ENCODE results near the gene SEC14L6.
"Not testable (repeated sequence)": the region's sequence is repeated elsewhere in the genome, so short reads cannot be mapped to it uniquely, and the experiment has no call there.

Gene SEC14L6

GRCh38 chr22:30564045-30564760 lies 17.7 kb upstream of the SEC14L6 start:
- H2BK15ac ChIP-seq (ENCODE audit: low read depth, poor library complexity, severe bottlenecking), result no peak overlapping the region
- no peak overlapping the region for H3K27ac ChIP-seq (ENCODE audit: low read length, poor library complexity, severe bottlenecking)
- no peaks in the 10 kb centered on the region for H3K36me3 ChIP-seq (ENCODE audit: control insufficient read depth in 1 of 2, insufficient read depth in 2 of 2, low read depth in 1 of 2, low read length in 2 of 2)
- H4K91ac ChIP-seq (ENCODE audit: low read length), result no peak overlapping the region
- no peak overlapping the region for H3K23ac ChIP-seq (ENCODE audit: low read length in 2 of 2)
- H3K14ac ChIP-seq (ENCODE audit: low read length in 2 of 2), result no peak overlapping the region
- no peak overlapping the region for H4K8ac ChIP-seq (ENCODE audit: low read length)
- H3K18ac ChIP-seq (ENCODE audit: low read depth in 1 of 2, low read length in 2 of 2), result no peak overlapping the region
- H2AFZ ChIP-seq (ENCODE audit: low read depth, low read length), result no peak overlapping the region
- H3K27me3 ChIP-seq (ENCODE audit: control insufficient read depth in 1 of 2, insufficient read depth in 1 of 2, low read length in 2 of 2), result peaks cover 0 to 63% of the 10 kb centered on the region in 2 experiments
- peaks cover 45% of the 10 kb centered on the region for H3K4me1 ChIP-seq (ENCODE audit: control insufficient read depth, insufficient read depth, low read depth, low read length)
- no peak overlapping the region for H2BK120ac ChIP-seq (ENCODE audit: low read depth, low read length)
- no peak overlapping the region for H3K4me3 ChIP-seq (ENCODE audit: insufficient read depth in 1 of 2, low read depth in 1 of 2, low read length in 2 of 2)
- H2BK12ac ChIP-seq (ENCODE audit: low read length in 2 of 2), result no peak overlapping the region
- no peaks in the 10 kb centered on the region for H3K9me3 ChIP-seq (ENCODE audit: control insufficient read depth, low read length)
- DNase-seq, result no peak
- H2AK5ac ChIP-seq (ENCODE audit: low read length, severe bottlenecking), result no peak overlapping the region
- no peak overlapping the region for H3K4ac ChIP-seq (ENCODE audit: low read depth in 1 of 2, low read length in 2 of 2)
- no peak overlapping the region for H3K4me2 ChIP-seq (ENCODE audit: low read length, poor library complexity, severe bottlenecking)
- no peak overlapping the region for H2BK5ac ChIP-seq (ENCODE audit: low read depth, low read length, poor library complexity, severe bottlenecking)
- H3K79me1 ChIP-seq (replicated peaks; ENCODE audit: low read length, poor library complexity, severe bottlenecking), result peaks cover 19% of the 10 kb centered on the region
- WGBS, result 85% methylated on average over 8 of the region's 8 CpGs
- no peak overlapping the region for H3K9ac ChIP-seq (ENCODE audit: low read length)

DNA sequence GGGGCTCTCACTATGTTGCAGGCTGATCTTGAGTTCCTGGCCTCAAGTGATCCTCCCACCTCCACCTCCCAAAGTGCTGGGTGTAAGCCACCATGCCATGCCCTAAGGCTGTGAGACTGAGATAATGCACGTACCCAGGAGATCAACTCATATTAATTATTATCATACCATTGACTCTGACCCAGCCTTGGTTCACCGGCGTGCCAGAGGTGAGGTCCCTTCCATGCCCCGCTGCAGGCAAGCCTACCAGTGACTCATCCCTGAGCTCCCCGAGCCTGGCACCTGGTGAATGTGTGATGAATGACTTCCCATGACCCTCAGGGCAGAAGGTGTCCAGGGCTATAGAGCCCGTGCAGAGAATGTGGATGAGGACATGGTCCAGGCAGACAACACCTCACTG lies 15.8 kb upstream of the SEC14L6 start:
- H3K36me3 ChIP-seq (ENCODE audit: control insufficient read depth in 1 of 2, insufficient read depth in 2 of 2, low read depth in 1 of 2, low read length in 2 of 2), result peaks cover 0 to 7% of the 10 kb centered on the region in 2 experiments
- no peak overlapping the region for H3K18ac ChIP-seq (ENCODE audit: low read depth in 1 of 2, low read length in 2 of 2)
- no peak overlapping the region for H4K91ac ChIP-seq (ENCODE audit: low read length)
- no peak overlapping the region for H3K4ac ChIP-seq (ENCODE audit: low read depth in 1 of 2, low read length in 2 of 2)
- H3K9me3 ChIP-seq (ENCODE audit: control insufficient read depth, low read length), result no peaks in the 10 kb centered on the region
- peaks cover 46% of the 10 kb centered on the region for H3K4me1 ChIP-seq (ENCODE audit: control insufficient read depth, insufficient read depth, low read depth, low read length)
- WGBS, result 77% methylated on average over 6 of the region's 6 CpGs
- no peak for DNase-seq
- H3K27ac ChIP-seq (ENCODE audit: low read length, poor library complexity, severe bottlenecking), result no peak overlapping the region
- peaks cover 17% of the 10 kb centered on the region for H3K79me1 ChIP-seq (replicated peaks; ENCODE audit: low read length, poor library complexity, severe bottlenecking)
- no peak overlapping the region for H2BK12ac ChIP-seq (ENCODE audit: low read length in 2 of 2)
- H2BK15ac ChIP-seq (ENCODE audit: low read depth, poor library complexity, severe bottlenecking), result no peak overlapping the region
- H3K9ac ChIP-seq (ENCODE audit: low read length), result no peak overlapping the region
- peaks cover 0 to 49% of the 10 kb centered on the region in 2 experiments for H3K27me3 ChIP-seq (ENCODE audit: control insufficient read depth in 1 of 2, insufficient read depth in 1 of 2, low read length in 2 of 2)
- no peak overlapping the region for H2BK5ac ChIP-seq (ENCODE audit: low read depth, low read length, poor library complexity, severe bottlenecking)
- H2AFZ ChIP-seq (ENCODE audit: low read depth, low read length), result no peak overlapping the region
- no peak overlapping the region for H2BK120ac ChIP-seq (ENCODE audit: low read depth, low read length)
- H3K14ac ChIP-seq (ENCODE audit: low read length in 2 of 2), result no peak overlapping the region
- H3K4me3 ChIP-seq (ENCODE audit: insufficient read depth in 1 of 2, low read depth in 1 of 2, low read length in 2 of 2), result no peak overlapping the region
- no peak overlapping the region for H3K23ac ChIP-seq (ENCODE audit: low read length in 2 of 2)
- no peak overlapping the region for H3K4me2 ChIP-seq (ENCODE audit: low read length, poor library complexity, severe bottlenecking)
- peak overlapping the region; percentile 10 for H2AK5ac ChIP-seq (ENCODE audit: low read length, severe bottlenecking)
- no peak overlapping the region for H4K8ac ChIP-seq (ENCODE audit: low read length)

DNA sequence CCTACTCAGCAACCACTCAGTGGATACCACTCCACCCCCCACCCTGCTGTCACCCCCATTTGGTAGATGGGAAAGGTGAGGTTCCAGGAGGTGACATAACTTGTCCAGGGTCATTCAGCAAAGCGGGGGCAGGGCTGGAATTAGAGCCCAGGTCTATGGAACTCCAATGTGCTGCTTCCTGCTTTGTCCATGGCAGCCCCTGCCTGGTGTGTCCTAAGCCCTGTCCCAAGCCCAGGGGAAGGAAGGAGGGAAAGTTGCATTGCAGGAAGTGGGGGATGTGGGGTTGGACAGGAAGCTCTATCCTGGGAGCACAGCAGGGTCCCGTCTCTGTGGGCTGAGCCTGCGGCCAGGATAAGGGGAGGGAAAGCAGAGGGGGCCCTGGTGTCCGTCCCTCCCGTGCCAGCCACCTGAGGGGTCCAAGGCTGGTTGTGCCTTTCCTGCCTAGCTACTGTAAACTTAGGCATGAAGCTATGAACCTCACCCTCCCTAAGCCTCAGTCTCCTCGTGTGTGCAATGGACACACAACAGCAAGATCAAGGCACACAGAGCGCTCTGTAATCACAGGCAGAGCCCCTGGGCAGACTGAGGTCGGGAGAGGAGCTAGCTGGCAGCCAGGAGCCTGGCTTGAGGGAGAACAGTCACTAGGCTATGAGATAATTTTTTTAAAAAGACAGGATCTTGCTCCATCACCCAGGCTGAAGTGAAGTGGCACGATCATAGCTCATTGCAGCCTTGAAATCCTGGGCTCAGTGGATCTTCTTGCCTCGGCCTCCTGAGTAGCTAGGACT lies 15.1 kb upstream of the SEC14L6 start:
- Histone ChIP-seq H3K14ac (ENCODE audit: low read length in 2 of 2) (no peak overlapping the region), H3K4me1 (ENCODE audit: control insufficient read depth, insufficient read depth, low read depth, low read length) (peaks cover 51% of the 10 kb centered on the region), H3K9ac (ENCODE audit: low read length) (no peak overlapping the region), H3K18ac (ENCODE audit: low read depth in 1 of 2, low read length in 2 of 2) (no peak overlapping the region), H4K8ac (ENCODE audit: low read length) (no peak overlapping the region), H3K9me3 (ENCODE audit: control insufficient read depth, low read length) (no peaks in the 10 kb centered on the region), H3K4me3 (ENCODE audit: insufficient read depth in 1 of 2, low read depth in 1 of 2, low read length in 2 of 2) (no peak overlapping the region), H3K27me3 (ENCODE audit: control insufficient read depth in 1 of 2, insufficient read depth in 1 of 2, low read length in 2 of 2) (peaks cover 0 to 48% of the 10 kb centered on the region in 2 experiments), H2BK15ac (ENCODE audit: low read depth, poor library complexity, severe bottlenecking) (no peak overlapping the region), H3K36me3 (ENCODE audit: control insufficient read depth in 1 of 2, insufficient read depth in 2 of 2, low read depth in 1 of 2, low read length in 2 of 2) (peaks cover 0 to 14% of the 10 kb centered on the region in 2 experiments), H2AFZ (ENCODE audit: low read depth, low read length) (no peak overlapping the region), H4K91ac (ENCODE audit: low read length) (no peak overlapping the region), H2AK5ac (ENCODE audit: low read length, severe bottlenecking) (peak overlapping the region; percentile 92), H3K79me1 (replicated peaks; ENCODE audit: low read length, poor library complexity, severe bottlenecking) (peaks cover 20% of the 10 kb centered on the region), H2BK5ac (ENCODE audit: low read depth, low read length, poor library complexity, severe bottlenecking) (peak overlapping the region; percentile 47), H3K4ac (ENCODE audit: low read depth in 1 of 2, low read length in 2 of 2) (no peak overlapping the region), H3K27ac (ENCODE audit: low read length, poor library complexity, severe bottlenecking) (peak overlapping the region; percentile 50), H2BK12ac (ENCODE audit: low read length in 2 of 2) (no peak overlapping the region), H2BK120ac (ENCODE audit: low read depth, low read length) (no peak overlapping the region), H3K23ac (ENCODE audit: low read length in 2 of 2) (no peak overlapping the region), H3K4me2 (ENCODE audit: low read length, poor library complexity, severe bottlenecking) (peak overlapping the region; percentile 5)
- WGBS, result 45% methylated on average over 10 of the region's 10 CpGs
- no peak for DNase-seq

DNA sequence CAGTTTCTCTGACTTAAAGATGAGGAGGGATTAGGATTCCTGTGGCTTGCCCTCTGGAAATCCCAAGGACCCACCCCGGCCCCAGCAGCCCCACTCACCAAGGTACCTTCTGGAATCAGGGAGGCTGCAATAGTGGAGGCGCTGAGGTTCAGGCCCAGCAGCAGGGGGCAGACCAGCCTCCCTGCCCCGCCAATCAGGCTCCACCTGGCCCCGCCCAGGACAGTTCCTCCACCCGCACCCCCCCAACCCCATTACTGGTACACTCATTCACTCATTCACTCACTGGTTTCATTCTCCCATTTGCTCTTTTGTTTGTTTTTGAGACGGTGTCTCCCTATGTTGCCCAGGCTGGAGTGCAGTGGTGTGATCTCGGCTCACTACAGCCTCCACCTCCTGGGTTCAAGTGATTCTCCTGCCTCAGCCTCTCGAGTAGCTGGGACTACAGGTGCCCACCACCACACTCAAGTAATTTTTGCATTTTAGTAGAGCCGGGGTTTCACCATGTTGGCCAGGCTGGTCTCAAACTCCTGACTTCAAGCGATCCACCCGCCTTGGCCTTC lies 14.2 kb upstream of the SEC14L6 start:
- H3K18ac ChIP-seq (ENCODE audit: low read depth in 1 of 2, low read length in 2 of 2); DNase-seq; H3K23ac ChIP-seq (ENCODE audit: low read length in 2 of 2); H2BK120ac ChIP-seq (ENCODE audit: low read depth, low read length); H3K9ac ChIP-seq (ENCODE audit: low read length); H4K91ac ChIP-seq (ENCODE audit: low read length); H2BK15ac ChIP-seq (ENCODE audit: low read depth, poor library complexity, severe bottlenecking); H3K14ac ChIP-seq (ENCODE audit: low read length in 2 of 2); H2BK12ac ChIP-seq (ENCODE audit: low read length in 2 of 2); H3K4ac ChIP-seq (ENCODE audit: low read depth in 1 of 2, low read length in 2 of 2); H3K4me3 ChIP-seq (ENCODE audit: insufficient read depth in 1 of 2, low read depth in 1 of 2, low read length in 2 of 2); H2AFZ ChIP-seq (ENCODE audit: low read depth, low read length); H3K9me3 ChIP-seq (ENCODE audit: control insufficient read depth, low read length); H4K8ac ChIP-seq (ENCODE audit: low read length); H3K4me2 ChIP-seq (ENCODE audit: low read length, poor library complexity, severe bottlenecking): not testable (repeated sequence)
- peaks cover 47% of the 10 kb centered on the region for H3K4me1 ChIP-seq (ENCODE audit: control insufficient read depth, insufficient read depth, low read depth, low read length)
- peak overlapping the region; percentile 47 for H2BK5ac ChIP-seq (ENCODE audit: low read depth, low read length, poor library complexity, severe bottlenecking)
- peaks cover 20% of the 10 kb centered on the region for H3K79me1 ChIP-seq (replicated peaks; ENCODE audit: low read length, poor library complexity, severe bottlenecking)
- H3K27ac ChIP-seq (ENCODE audit: low read length, poor library complexity, severe bottlenecking), result peak overlapping the region; percentile 24
- peak overlapping the region; percentile 72 for H2AK5ac ChIP-seq (ENCODE audit: low read length, severe bottlenecking)
- peaks cover 0 to 22% of the 10 kb centered on the region in 2 experiments for H3K36me3 ChIP-seq (ENCODE audit: control insufficient read depth in 1 of 2, insufficient read depth in 2 of 2, low read depth in 1 of 2, low read length in 2 of 2)
- peaks cover 0 to 41% of the 10 kb centered on the region in 2 experiments for H3K27me3 ChIP-seq (ENCODE audit: control insufficient read depth in 1 of 2, insufficient read depth in 1 of 2, low read length in 2 of 2)
- WGBS, result 88% methylated on average over 11 of the region's 11 CpGs
